GM21576 (cell line): Measurements from ENCODE around the gene CCL20.
"Not testable (repeated sequence)": the region's sequence is repeated elsewhere in the genome, so short reads cannot be mapped to it uniquely, and the experiment has no call there.

Experiments
- ATAC-seq: cut with Tn5 transposase; IDR thresholded peaks from one replicate; pipeline ENCODE4 v1.9.1; 2021; ENCODE audit warnings: mild to moderate bottlenecking, moderate library complexity; ENCODE audit not compliant: unreplicated experiment

Gene CCL20, protein sequence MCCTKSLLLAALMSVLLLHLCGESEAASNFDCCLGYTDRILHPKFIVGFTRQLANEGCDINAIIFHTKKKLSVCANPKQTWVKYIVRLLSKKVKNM

DNA sequence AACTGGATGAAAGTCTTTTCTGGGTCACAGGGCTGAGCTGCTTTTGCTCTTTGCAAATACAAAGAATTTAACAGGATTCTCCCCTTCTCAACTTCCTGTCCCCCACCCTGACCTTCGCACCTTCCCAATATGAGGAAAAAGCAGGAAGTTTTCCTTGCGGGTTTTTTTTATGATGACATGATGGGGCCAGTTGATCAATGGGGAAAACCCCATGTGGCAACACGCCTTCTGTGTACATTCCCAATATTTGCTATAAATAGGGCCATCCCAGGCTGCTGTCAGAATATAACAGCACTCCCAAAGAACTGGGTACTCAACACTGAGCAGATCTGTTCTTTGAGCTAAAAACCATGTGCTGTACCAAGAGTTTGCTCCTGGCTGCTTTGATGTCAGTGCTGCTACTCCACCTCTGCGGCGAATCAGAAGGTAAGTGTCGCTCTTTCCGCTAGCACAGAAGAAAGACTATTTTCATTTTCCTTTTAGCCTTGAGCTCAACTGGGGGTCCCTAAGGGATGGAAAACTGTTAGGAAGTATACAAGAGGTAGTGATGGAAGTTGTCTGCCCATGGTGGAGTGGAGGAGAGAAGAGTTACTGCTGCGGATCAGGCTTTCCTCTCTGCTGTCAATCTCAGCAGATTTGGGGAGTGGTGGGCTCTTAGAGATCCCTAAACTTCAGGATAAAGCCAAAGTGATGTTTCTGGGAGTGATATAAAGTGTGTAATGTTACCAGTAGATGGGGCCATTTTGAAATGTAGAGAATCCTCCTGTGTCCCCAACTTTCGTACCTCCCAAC lies at the start of gene CCL20:
TSS of gene CCL20 (plus strand) at position 281 of the 792 bp plus-strand sequence. CDS start at position 351, 70 bp downstream.
- ATAC-seq: no peak

DNA sequence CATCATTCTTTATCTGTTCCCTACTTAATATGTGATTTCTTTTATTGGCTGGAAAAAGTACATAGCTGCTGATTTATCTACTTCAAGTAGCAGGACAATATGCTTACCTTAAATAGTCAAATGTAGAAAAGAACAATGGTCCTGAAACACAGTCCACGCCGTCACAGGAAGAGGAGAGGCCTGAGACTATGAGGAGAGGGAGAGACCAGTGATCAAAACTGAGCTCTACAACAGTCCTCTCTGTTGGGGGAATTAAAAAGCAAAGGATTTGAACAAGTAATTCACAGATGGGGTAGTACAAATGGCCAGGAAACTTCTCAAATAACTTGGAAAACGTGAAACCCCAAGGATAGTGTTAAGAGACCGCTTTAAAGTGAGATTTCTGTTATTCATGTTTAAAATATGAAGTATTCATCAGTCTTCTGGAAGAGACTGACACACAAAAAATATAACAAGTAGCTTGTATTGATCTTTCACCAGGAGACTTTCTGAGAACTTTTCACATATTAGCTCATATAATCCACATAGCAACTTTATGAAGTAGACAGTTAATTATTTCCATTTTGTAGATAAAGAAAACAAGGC lies 47.8 kb upstream of the CCL20 start:
- ATAC-seq: no peak

DNA sequence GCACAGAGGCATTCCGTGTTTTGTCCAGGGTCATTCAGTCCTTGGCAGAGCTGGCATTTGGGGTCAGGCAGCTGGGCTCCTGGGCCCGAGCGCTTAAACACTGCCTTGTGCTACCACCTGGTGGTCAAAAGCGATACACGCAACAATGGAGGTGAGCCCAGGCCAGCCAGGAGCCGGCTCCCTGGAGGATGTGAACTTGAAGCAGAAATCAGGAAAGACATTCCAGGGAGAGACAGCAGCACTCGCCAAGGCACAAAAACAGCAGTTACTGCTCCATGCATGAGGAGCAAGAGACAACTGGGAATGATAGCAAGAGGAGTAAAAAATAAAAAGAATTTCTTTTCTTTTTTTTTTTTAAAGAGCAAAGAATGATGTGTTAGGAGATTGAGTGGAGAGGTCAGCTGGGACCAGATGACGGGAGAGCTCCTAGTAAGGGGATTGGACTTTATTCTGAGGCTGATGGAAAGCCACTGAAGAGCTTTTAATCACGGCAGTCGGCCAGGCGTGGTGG lies 47.2 kb upstream of the CCL20 start:
- ATAC-seq: peak; percentile 99

DNA sequence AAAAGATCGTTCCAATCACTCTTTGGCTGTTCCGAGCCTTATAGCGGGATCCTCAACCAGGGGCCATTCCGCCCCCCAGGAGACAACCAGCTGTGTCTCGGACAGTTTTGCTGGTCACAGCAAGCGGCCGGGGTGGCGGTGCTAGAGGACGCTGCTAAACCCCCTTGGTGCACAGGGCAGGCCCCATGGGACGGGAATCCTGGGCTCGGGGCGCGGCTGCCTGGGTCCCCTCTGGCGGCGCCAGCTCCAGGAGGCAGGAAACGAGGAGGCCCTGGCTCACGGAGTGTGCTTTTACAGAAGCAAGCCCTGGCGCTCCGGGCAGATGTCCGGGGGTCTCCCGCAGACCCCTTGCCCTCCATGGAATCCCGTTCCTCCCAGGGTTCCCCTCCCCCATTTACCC lies 45.8 kb upstream of the CCL20 start:
- ATAC-seq: no peak

DNA sequence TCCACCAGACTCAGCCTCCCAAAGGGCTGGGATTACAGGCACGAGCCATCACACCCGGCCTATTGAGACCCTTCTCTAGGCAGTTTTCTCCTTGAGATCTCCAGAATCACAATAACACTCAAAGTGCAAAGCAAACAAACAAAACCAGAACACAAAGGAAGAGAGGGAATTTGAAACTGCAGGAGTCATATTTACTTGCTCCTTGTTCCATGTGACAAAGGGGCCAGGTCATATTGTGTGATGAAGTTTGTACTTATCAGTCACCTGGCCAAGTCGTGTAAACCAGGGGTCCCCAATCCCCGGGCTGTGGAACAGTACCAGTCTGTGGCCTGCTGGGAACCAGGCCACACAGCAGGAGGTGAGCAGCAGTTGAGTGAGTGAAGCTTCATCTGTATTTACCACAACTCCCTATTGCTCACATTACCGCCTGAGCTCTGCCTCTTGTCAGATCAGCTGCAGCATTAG lies 41.4 kb upstream of the CCL20 start:
- no peak for ATAC-seq

DNA sequence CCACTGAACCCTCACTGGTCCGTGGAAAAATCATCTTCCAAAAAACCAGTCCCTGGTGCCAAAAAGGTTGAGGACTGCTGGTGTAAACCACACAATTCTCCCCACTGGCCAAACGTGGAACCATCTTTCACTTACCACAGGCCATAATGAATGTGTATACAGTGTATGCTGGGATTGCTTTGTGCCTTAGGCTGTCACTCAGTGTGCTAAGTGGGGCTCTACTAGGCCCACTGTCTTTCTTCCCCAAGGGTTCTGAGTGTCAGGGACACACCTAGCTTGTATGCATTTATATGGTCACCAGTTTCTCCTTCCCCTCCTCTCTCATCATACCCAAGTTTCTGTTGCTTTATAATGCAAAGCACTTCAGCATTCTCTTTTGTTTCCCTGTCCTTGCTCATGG lies 40.7 kb upstream of the CCL20 start:
- no peak for ATAC-seq

DNA sequence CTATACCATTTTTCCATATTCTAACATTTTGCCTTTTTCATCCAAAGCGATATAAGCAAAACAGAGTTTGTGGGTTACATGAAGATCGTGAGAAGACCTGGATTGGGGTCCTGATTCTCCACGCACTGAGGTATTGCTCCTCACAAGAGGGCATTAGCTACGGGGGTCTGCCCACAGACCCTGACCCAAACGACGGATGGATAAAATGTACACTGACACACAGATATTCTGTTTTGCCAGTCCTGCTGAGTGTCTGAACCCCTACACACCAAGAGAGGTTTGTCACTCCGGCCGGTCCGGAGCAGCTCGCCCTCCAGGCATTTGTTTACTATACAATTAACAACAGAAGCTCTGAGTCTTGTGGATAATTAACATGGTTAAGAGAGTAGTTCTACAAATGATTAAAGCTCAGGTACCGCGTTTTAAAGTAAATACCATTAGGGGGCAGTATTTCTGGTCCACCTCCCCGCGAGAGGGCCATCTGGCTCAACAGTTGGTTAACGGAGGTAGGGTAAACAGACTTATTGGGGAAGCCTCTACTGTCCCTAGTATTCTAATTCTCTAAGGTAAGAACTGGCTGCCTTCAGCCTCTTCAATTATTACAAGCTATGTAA lies 39.5 kb upstream of the CCL20 start:
- no peak for ATAC-seq

DNA sequence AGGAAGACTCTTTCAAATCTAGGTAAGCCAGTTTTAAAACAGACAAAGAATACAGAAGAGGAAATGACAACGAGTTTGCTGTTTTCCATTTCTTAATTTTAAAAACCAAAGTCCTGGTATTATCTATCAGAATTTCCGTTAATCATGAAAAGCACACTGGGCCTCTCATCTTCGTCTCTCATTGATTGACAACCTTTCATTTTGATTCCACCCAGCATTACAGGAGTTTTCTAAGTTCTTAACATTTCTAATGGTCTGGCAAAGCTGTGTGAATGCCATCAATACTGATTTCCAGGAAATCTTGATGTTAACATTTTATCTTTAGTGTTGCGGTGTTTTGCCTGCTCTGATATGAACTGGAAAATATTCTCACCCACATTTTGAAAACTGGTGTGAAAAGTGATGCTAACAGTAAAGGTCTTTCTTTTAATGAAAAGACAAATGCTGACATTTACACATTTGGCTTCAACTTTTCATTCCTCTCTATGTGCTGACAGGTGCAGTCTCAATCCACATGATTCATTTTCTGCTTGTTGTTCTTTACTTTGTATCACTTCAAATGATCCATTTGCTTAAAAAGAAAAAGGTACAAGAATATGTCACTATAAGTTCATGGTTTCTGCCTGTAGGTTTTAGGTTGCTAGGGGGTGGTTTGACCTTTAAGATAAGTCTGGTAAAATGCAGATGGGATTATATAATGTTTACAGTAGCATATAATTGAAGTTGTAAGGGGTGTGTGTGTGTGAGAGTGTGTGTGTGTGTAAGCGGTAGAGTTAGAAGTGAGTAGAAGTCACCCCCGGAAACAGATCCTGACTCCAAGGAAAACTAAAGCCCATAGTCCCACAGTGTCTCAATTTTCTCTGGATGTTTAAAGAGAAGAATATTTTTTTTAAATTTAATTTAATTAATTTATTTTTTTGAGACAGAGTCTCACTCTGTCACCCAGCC lies 38.5 kb upstream of the CCL20 start:
- ATAC-seq: no peak

DNA sequence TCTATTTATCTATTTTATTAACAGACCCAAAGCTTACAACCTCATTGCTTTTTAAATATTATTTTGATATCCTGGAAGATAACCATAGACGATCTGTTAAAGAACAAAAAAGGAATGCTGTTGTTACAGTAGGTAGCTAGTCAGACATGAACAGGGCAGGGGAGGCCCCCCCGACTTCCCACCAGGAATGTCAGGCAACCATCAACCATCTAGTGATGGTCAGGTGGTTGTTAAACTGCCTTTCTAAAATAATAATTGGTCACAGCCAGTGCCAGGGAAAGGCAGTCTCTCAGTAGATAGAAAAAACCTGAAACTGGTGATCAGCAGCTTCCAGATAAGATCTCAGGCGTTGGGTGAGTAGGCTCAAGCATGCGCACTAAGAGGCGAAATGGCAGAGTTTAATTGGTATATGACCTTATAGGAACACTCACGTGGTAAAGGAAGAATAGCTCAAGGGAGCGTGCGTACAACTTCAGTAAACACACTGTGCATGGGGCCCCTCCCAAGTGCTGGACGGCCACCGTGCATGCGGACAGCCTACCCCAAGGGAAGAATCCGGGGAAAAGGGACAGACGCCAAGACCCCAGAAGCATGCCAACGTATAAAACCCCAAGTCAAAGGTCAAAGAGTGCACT lies 32.5 kb upstream of the CCL20 start:
- no peak for ATAC-seq

DNA sequence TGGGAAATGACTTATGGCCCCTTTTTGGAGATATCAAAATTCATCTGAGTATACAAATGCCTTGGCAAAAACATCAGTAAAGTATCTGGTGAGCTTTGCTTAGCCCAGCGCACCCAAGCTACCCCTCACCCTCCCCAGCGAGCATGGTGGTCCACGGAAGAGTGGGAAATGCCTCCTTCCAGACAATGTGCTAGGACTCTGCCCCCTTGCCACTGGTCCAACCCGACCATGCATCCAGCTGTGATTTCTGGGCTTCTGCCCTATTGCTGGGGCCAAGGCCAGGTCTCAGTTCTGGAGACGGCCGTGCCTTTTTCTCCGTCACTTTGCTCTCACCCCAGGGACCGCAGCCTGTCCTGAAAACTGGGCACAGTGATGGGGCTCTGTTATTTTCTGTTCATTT lies 31.8 kb upstream of the CCL20 start:
- ATAC-seq: no peak

DNA sequence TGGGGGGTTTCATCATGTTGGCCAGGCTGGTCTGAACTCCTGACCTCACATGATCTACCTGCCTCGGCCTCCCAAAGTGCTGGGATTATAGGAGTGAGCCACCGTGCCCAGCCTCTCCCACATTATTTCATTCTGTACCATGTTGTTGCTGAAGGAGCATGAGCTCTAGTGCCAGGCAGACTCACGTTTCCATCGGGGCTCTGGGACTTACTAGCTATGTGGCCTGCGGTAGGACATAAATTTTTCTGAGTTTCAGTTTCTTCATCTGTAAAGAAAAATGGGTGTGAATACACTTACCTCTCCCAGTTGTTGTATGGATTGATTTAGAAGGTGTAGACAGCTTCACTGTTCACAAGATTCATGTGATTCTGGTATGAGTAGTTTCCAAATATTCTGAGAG lies 30.8 kb upstream of the CCL20 start:
- no peak for ATAC-seq

DNA sequence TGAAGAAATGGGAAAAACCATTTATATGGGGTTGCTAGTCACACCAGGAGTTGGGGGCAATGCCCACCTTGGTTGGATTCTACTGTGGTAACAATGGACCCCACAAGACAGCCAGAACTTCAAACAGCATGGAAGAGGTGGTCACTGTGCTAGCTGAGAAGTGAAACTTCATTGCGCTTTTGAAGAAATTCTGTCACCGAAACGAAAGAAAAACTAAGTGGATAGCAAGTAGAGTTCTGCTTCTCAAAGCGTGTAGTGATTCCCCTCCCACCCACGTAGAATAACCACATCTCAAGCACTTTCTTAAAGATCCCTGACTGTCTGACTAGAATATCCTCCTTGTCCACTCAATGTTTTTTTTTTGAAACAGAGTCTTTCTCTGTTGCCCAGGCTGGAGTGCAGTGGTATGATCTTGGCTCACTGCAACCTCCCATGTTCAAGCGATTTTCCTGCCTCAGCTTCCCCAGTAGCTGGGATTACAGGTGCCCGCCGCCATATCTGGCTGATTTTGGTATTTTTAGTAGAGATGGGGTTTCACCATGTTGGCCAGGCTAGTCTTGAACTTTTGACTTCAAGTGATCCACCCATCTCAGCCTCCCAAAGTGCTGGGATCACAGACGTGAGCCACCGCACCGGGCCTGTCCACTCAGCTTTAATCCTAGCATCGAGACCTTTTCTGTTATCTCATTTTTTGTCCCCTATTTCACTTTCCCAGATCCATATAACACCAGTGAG lies 30.1 kb upstream of the CCL20 start:
- ATAC-seq: peak; percentile 99

DNA sequence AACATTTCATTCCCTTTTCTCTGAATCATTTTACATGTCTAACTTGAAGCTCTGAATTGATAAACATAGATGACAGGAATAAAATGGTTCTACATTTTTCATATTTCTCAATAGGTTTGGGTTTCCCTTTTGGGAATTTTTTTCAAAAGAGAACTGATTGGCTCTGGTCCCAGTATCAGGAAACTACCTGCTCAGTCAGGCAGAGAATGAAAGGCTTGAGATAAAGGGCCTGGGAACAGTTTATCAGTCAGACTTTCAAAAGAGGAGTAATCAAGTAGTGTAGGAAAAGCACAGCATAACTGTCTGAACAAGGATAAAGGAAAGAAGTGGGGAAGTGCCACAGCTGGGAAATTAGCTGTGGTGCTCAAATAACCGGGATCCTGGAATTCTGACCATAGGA lies 28.3 kb upstream of the CCL20 start:
- ATAC-seq: no peak

DNA sequence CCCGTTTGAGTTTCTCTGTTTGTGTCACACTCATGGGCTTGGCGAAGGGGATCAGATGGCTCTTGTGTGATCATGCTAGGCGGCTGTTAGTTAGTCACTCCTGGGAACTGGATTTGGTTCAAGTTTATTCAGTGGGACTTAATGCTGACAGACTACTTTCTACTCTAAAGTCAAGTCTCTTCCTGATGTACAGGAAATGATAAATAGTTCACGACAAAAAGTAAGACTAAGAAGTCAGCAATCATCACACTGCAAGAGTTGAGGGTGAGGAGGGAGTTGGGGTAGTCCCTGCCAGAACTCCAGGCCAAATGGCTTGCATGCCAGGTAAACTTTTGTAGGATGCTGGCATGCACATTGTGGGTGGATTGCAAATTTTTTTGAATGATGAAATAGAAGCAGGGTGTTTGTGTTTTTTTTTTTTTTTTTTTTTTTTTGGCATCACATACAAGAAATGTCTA lies 25.1 kb upstream of the CCL20 start:
- ATAC-seq: no peak

DNA sequence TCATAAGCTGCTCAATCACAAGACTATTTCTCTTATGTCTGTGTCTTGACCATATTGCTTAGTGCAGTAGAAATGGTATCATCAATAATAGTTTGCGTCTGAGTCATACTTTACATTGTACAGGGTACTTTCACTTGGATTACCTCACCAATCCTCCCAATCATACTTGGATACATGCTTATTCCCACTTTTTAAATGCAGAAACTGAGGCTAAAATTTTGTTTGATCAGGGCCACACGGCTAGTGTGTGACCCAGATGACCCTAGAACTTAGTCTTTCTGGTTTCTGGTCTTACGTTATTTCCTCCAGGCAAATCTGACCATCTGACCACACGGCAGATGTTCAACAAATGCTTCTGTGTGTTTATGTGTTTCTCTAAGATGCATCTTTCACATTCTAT lies 23.8 kb upstream of the CCL20 start:
- no peak for ATAC-seq

DNA sequence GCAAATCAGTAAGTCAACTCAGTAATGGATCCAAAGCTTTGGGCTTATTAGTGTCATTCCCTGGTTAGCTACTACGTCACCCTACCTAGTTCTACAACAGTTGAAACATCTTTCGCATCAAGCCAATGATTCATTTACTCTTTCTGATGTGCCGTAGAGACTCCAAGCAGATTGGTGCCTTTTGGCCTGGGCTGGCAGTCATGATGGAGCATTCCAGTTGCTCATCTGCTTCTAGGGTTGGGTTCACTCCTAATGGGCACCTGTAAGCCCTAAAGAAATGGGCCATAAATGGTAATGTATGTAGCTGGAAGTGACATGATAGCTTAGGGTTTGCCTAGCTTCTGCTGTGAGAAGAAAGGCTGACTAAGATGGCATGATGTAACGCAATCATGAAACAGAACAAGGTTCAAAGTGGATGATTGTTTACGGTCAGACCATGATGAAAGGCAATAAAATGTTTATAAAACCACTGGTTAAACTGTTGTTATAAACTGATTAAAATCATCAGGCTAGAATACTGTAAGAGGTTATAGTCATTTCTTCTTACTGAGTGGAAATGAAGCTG lies 20.4 kb upstream of the CCL20 start:
- ATAC-seq: no peak

DNA sequence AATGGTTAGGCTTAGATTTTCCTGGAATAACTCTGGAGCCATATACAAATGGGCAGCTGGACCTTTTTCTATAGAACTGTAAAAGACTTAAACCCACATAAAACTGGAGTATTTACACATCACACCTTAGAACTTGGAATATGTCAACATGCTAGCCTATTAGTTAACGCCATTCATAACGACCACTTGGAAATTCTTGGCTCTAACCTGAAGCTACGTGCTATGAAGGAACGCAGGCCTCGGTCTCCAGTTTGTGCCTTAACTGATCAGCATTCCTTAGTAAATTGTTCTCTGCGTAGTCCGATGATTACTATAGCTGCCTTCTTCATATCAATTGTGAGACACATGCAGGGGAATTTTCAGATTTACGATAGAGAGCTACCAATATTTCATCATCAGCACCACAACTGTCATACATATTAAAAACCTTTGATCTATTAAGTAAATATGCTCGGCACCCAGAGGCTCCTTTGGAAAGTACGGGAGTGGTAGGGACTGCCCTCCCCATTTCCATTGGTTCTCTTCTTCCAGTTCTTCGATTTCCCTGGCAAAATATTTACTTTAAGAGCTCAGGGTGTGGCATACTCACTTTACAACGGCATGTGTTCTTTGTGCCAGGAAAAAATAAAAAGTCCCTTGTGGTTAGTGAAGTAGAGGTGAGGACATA lies 17.5 kb upstream of the CCL20 start:
- ATAC-seq: no peak

DNA sequence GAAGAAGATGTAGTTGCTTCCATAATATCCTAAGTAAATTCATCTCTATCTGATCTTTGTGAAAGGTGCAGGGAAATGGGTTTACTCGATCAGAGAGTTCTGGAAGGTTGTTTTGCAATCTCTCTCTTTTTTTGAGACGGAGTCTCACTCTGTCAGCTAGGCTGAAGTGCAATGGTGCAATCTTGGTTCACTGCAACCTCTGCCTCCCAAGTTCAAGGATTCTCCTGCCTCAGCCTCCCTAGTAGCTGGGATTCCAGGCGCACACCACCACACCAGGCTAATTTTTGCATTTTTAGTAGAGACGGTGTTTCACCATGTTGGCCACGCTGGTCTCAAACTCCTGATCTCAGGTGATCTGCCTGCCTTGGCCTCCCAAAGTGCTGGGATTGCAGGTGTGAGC lies 16.9 kb upstream of the CCL20 start:
- ATAC-seq: not testable (repeated sequence)
